Suprapubic skin (tissue), 4 donors: ENCODE results near the gene MAT2B. TPM values are rescaled to one million over a fixed set of nuclear protein-coding genes. Genes with fewer than 3 reads are reported as not detected.

Source experiments
- DNase-seq, 2 donors: peaks; one replicate each; pipeline ENCODE4 v3.0.0-alpha.2; 2019; ENCODE audit warnings: low spot score in 2 of 2
- H3K27ac ChIP-seq: fragments of 200-600 bp; sonication (generic); one replicate; pipeline ENCODE4 v1.5.1; 2019
- H3K27me3 ChIP-seq: fragments of 200-600 bp; sonication (generic); one replicate; pipeline ENCODE4 v1.5.1; 2019
- H3K36me3 ChIP-seq: fragments of 200-600 bp; sonication (generic); one replicate; pipeline ENCODE4 v1.5.1; 2019
- H3K4me1 ChIP-seq: fragments of 200-600 bp; sonication (generic); one replicate; pipeline ENCODE4 v1.5.1; 2019
- H3K4me3 ChIP-seq: fragments of 200-600 bp; sonication (generic); one replicate; pipeline ENCODE4 v1.5.1; 2019; ENCODE audit warnings: mild to moderate bottlenecking
- H3K9me3 ChIP-seq: fragments of 200-600 bp; sonication (generic); one replicate; pipeline ENCODE4 v1.5.1; 2019
- EP300 ChIP-seq: sonication (generic); formaldehyde crosslinking; IDR thresholded peaks from one replicate; pipeline ENCODE4 v1.6.1; 2017; ENCODE audit warnings: antibody characterized with exemption
- POLR2A ChIP-seq, 2 donors: fragments of 450-650 bp; IDR thresholded peaks; one replicate each; pipeline ENCODE4 v1.6.1; 2017; ENCODE audit warnings: antibody characterized with exemption in 2 of 2, mild to moderate bottlenecking in 2 of 2, moderate library complexity in 2 of 2
- POLR2AphosphoS5 ChIP-seq, 3 donors: sonication (generic); formaldehyde crosslinking; IDR thresholded peaks; one replicate each; pipeline ENCODE4 v1.6.1; 2017; ENCODE audit warnings: antibody characterized with exemption in 3 of 3
- WGBS: methylation state at CpG from one replicate; pipeline ENCODE4 v1.1.5; 2018; 5-methylcytosine and 5-hydroxymethylcytosine counted together
- total RNA-seq, 4 donors: library from RNA; depleted of rRNA; stranded (reverse); fragments of >200 nt; gene quantifications; one replicate each; pipeline ENCODE4 v1.1.0, GENCODE V29; 2016
- TF ChIP-seq, protein P1 (sequence below), 2 donors: fragments of 200-600 bp in 1 of 2; fragments of 450-650 bp in 1 of 2; sonication (generic) in 1 of 2; IDR thresholded peaks; one replicate each; pipeline ENCODE4 v1.5.1; 2016 to 2019; ENCODE audit warnings: antibody characterized with exemption in 2 of 2, mild to moderate bottlenecking in 1 of 2, moderate library complexity in 1 of 2

Gene MAT2B
- total RNA-seq, 4 donors from 2014 or later = 30.1 to 42.6 (median 33.9) TPM

DNA sequence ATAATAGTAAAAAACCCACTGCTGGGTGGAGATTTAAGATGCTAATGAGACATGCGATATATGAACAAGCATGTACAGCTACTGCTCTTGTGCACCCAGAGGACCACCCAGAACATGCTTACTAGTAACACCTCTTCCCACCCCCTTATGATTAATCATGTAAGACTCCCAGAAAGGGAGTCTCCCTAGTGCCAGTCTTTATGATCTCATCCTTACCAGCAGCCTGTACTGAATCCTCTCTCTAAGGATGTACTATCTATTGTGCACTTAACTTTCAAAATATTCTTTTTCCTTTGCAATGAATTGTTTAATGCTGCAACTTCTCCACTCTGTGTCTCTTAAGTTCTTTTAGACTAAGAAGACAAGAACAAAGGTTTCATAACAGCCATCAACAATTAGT lies 9.1 kb upstream of the MAT2B start:
- Histone ChIP-seq H3K27me3 (no peaks in the 10 kb centered on the region), H3K4me3 (no peak overlapping the region), H3K4me1 (no peaks in the 10 kb centered on the region), H3K27ac (no peak overlapping the region), H3K9me3 (no peaks in the 10 kb centered on the region), H3K36me3 (no peaks in the 10 kb centered on the region)
- no peak for DNase-seq
- 100% methylated on average over 1 of the region's 1 CpG for WGBS
- TF ChIP-seq, protein P1, sequence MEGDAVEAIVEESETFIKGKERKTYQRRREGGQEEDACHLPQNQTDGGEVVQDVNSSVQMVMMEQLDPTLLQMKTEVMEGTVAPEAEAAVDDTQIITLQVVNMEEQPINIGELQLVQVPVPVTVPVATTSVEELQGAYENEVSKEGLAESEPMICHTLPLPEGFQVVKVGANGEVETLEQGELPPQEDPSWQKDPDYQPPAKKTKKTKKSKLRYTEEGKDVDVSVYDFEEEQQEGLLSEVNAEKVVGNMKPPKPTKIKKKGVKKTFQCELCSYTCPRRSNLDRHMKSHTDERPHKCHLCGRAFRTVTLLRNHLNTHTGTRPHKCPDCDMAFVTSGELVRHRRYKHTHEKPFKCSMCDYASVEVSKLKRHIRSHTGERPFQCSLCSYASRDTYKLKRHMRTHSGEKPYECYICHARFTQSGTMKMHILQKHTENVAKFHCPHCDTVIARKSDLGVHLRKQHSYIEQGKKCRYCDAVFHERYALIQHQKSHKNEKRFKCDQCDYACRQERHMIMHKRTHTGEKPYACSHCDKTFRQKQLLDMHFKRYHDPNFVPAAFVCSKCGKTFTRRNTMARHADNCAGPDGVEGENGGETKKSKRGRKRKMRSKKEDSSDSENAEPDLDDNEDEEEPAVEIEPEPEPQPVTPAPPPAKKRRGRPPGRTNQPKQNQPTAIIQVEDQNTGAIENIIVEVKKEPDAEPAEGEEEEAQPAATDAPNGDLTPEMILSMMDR (IDR thresholded peaks at IDR 0.05) = no peak
- no peak for TF ChIP-seq EP300
- no peak for TF ChIP-seq POLR2A (IDR thresholded peaks at IDR 0.05)
- TF ChIP-seq POLR2AphosphoS5 (IDR thresholded peaks at IDR 0.05) = no peak

GRCh38 chr5:163497315-163497714 lies 8.1 kb upstream of the MAT2B start:
- Histone ChIP-seq H3K36me3 (no peaks in the 10 kb centered on the region), H3K27me3 (no peaks in the 10 kb centered on the region), H3K4me1 (peaks cover under 1% of the 10 kb centered on the region), H3K27ac (no peak overlapping the region), H3K4me3 (no peak overlapping the region), H3K9me3 (no peaks in the 10 kb centered on the region)
- TF ChIP-seq POLR2A (IDR thresholded peaks at IDR 0.05) = no peak
- TF ChIP-seq, protein P1 (IDR thresholded peaks at IDR 0.05) = no peak
- TF ChIP-seq EP300 = no peak
- no peak for TF ChIP-seq POLR2AphosphoS5 (IDR thresholded peaks at IDR 0.05)
- 85% methylated on average over 3 of the region's 3 CpGs for WGBS
- no peak for DNase-seq

- Histone ChIP-seq H3K27ac (no peak overlapping the region), H3K9me3 (no peaks in the 10 kb centered on the region)
- 83% methylated on average over 1 of the region's 1 CpG for WGBS
Observed at GRCh38 chr5:163498886-163499285, 6.5 kb upstream of the MAT2B start.

DNA sequence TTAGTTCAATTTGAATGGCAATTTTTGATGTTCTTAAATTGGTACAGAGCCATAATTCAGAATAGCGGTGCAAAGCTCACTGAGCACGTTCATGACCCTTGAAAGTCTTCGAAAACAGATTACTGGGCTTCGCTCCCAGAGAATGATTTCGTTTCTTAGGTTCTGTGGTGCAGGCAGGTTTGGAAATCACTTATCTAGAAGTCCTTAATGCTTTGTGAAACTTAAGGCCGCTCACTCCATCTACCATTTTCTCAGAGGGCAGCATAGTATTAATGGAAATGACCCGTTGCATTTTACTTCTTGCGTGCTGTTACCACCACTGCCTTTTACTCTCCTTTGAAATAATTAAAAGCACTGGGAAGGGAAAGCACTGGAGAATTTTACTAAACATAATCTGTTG lies 2.9 kb upstream of the MAT2B start:
- Histone ChIP-seq H3K9me3 (no peaks in the 10 kb centered on the region), H3K4me1 (peaks cover 32% of the 10 kb centered on the region), H3K4me3 (peak overlapping the region; percentile 85), H3K27me3 (no peaks in the 10 kb centered on the region), H3K36me3 (no peaks in the 10 kb centered on the region), H3K27ac (peak overlapping the region; percentile 99)
- DNase-seq = no peak
- TF ChIP-seq POLR2A (IDR thresholded peaks at IDR 0.05) (no peak), POLR2AphosphoS5 (IDR thresholded peaks at IDR 0.05) (no peak), EP300 (no peak)
- TF ChIP-seq, protein P1 (IDR thresholded peaks at IDR 0.05) = no peak
- WGBS = 71% methylated on average over 8 of the region's 8 CpGs

More at GRCh38 chr5:163498886-163499285, 6.5 kb upstream of the MAT2B start:
- DNase-seq = no peak
- peaks cover 14% of the 10 kb centered on the region for H3K4me1 ChIP-seq
- H3K4me3 ChIP-seq = no peak overlapping the region
- H3K36me3 ChIP-seq = no peaks in the 10 kb centered on the region
- H3K27me3 ChIP-seq = no peaks in the 10 kb centered on the region
- TF ChIP-seq EP300 = no peak
- TF ChIP-seq POLR2A (IDR thresholded peaks at IDR 0.05) = no peak
- no peak for TF ChIP-seq POLR2AphosphoS5 (IDR thresholded peaks at IDR 0.05)
- TF ChIP-seq, protein P1 (IDR thresholded peaks at IDR 0.05) = no peak

- Histone ChIP-seq H3K9me3 (no peaks in the 10 kb centered on the region), H3K4me3 (peak overlapping the region; percentile 85), H3K27ac (peak overlapping the region; percentile 99), H3K4me1 (peaks cover 41% of the 10 kb centered on the region), H3K36me3 (no peaks in the 10 kb centered on the region), H3K27me3 (no peaks in the 10 kb centered on the region)
- no peak for DNase-seq
- WGBS = under 1% methylated on average over 17 of the region's 17 CpGs
- TF ChIP-seq, protein P1 (IDR thresholded peaks at IDR 0.05) = peak in 1 of 2 donors; percentile 22
- TF ChIP-seq POLR2AphosphoS5 (IDR thresholded peaks at IDR 0.05) (peak in 1 of 3 donors; percentile 28), POLR2A (IDR thresholded peaks at IDR 0.05) (peak in 1 of 2 donors; percentile 35), EP300 (no peak)
Observed at GRCh38 chr5:163503106-163504078, 2.0 kb upstream of the MAT2B start.
